Posterior vena cava (tissue), 2 donors: ENCODE data around the gene ANKS1A. TPM values are rescaled to one million over a fixed set of nuclear protein-coding genes. Genes with fewer than 3 reads are reported as not detected.
A peak's percentile ranks its signal among the peaks of the same experiment; 100 is the strongest.

ENCODE experiments used
- DNase-seq: peaks from one replicate; pipeline ENCODE4 v3.0.0-alpha.2; 2020; ENCODE audit warnings: low spot score
- intact Hi-C, 2 donors: fragments of 100-400 bp; cut with DNase I; formaldehyde crosslinking; loops; one replicate each; pipeline versions ENCODE4 v1.14.1 to v1.14.2; 2022 to 2023
- total RNA-seq, 2 donors: library from RNA; stranded (reverse); fragmentation: NEBNext Ultra II Directional; extraction: Animal tissue kit (Norgen Biotek cat#: 25700); gene quantifications; one replicate each; pipeline ENCODE4 v1.2.1, GENCODE V29; 2021
- donor health status: DM: yes; HTN: yes; CAD: no.
- donor health status: DM: yes; HTN: yes; CAD: no.

The ANKS1A gene
- total RNA-seq, 2 donors from 2014 or later: 38.8 to 42.2 TPM

GRCh38 chr6:35052694-35053565 lies 163.9 kb downstream of the ANKS1A start:
- intact Hi-C loops: loop anchor here in 1 of 2 donors (5.0 kb wide), 1 partner anchor 36 kb away; no protein-coding TSS in a partner anchor
- peak; percentile 87 for DNase-seq

GRCh38 chr6:35053701-35054100 lies 164.6 kb downstream of the ANKS1A start:
- no peak for DNase-seq
- intact Hi-C loops: loop anchor here in 1 of 2 donors (5.0 kb wide), 1 partner anchor 36 kb away; no protein-coding TSS in a partner anchor

DNA sequence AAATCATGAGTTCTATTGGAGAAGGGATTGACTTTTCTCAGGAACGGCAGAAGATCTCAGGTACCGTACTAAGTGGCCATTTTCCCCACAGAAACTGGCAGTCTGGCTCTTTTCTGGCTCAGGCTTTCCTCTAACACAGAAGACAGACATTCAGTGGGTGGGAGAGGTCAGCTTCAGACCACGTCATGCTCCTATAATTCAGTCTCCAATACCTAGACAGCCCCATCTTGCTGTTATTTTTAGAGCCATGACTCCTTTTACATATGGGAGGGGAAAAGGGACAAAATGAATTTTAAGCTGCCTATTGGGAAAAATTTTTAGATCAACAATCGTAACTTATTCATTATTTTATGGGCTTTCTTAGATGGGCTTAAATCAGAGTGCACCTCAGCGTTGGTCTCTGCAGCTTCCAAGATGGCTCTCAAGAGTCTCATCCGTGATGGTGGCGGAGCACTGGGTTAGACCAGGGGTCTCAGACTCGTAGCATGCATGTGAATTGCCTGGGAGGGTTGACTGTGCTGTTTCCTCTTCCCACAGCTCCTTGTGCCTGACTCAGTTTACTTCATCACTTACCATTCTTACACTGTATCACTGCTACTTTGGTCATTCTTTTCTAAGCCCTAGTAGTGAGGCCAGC lies 165.2 kb downstream of the ANKS1A start:
- intact Hi-C loops: loop anchor here in 1 of 2 donors (5.0 kb wide), 1 partner anchor 37 kb away; no protein-coding TSS in a partner anchor
- no peak for DNase-seq

DNA sequence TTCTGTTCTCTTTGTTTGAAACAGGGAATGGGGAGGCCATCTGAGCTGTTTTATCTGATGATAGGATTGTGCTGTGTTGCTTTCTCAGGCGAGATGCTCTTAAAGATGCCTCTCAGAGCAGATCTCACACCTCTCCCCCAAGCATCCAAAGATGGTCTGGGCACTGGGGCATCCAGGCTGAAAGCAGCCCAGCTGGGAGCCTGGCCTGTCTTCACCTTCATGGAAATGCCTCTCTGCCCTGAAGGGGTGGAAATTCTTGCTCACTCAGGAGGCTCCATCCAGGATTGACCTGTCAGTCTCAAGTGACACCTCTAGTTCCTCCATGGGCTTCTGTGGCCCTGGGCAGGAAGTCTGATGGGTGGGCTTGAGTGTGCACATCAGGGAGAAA lies 165.7 kb downstream of the ANKS1A start:
- intact Hi-C loops: loop anchor here in 1 of 2 donors (5.0 kb wide), 1 partner anchor 37 kb away; no protein-coding TSS in a partner anchor
- no peak for DNase-seq

GRCh38 chr6:35055891-35056290 lies 166.8 kb downstream of the ANKS1A start:
- intact Hi-C loops: no loop called here
- no peak for DNase-seq

- intact Hi-C loops: no loop called here
- no peak for DNase-seq
Observed at GRCh38 chr6:35056952-35057351, 167.9 kb downstream of the ANKS1A start.

GRCh38 chr6:35057449-35058357 lies 168.6 kb downstream of the ANKS1A start:
- DNase-seq: no peak
- intact Hi-C loops: no loop called here

GRCh38 chr6:35058358-35058675 lies 169.3 kb downstream of the ANKS1A start:
- intact Hi-C loops: no loop called here
- no peak for DNase-seq

- intact Hi-C loops: loop anchor here in 1 of 2 donors (1.0 kb wide), 1 partner anchor 33 kb away; no protein-coding TSS in a partner anchor
- no peak for DNase-seq
Observed at GRCh38 chr6:35058865-35059522, 169.9 kb downstream of the ANKS1A start.

GRCh38 chr6:35059596-35060345 lies 170.7 kb downstream of the ANKS1A start:
- DNase-seq: peak; percentile 66
- intact Hi-C loops: loop anchor here in 1 of 2 donors (1.0 kb wide), 1 partner anchor 33 kb away; no protein-coding TSS in a partner anchor

- peak; percentile 41 for DNase-seq
- intact Hi-C loops: no loop called here
Observed at GRCh38 chr6:35061102-35061615, 172.1 kb downstream of the ANKS1A start.

GRCh38 chr6:35061651-35062410 lies 172.8 kb downstream of the ANKS1A start:
- intact Hi-C loops: no loop called here
- peak; percentile 73 for DNase-seq

GRCh38 chr6:35062676-35063574 lies 173.9 kb downstream of the ANKS1A start:
- DNase-seq: peak; percentile 58
- intact Hi-C loops: no loop called here

GRCh38 chr6:35063701-35064280 lies 174.7 kb downstream of the ANKS1A start:
- intact Hi-C loops: no loop called here
- peak; percentile 59 for DNase-seq

DNA sequence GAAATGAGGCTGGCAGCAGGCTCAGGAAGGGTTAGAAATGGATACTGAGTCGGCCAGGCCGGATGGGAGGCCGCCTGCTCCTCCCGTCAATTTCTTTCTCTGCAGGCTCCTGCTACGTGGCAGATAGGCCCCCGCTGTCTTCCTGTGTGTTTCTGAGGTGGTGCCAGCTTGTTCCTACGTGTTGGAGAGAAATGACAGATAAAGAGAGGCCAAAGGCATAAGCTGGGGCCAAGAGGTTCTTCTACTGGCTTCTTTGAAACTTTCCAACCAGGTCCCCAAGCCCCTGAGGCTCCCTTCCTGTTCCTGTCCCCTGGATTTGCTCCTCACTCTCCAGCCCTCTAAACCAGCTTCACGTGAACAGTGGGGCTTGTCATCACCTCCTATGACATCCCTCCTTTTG lies 175.2 kb downstream of the ANKS1A start:
- intact Hi-C loops: no loop called here
- DNase-seq: no peak
